ENCODE results near the gene IFNA6.
"Not testable (repeated sequence)": the region's sequence is repeated elsewhere in the genome, so short reads cannot be mapped to it uniquely, and the experiment has no call there.

The IFNA6 gene

DNA sequence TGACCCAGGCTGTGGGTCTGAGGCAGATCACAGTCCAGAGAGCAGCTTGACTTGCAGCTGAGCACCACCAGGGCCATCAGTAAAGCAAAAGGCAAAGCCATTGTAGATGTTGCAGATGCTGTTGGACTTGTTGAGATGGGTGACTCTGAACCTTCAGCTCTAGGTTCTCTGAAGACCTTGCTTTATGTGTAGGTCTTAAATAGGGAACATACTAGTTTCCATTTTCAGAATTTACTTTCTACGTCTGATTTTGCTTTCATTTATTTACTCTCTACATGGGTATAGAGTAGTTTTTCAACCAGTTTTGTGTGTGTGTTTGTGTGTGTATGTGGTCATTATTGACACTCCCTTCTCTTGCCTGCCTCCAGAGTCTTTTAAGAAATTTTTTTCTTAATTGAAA lies at the start of gene IFNA6:
TSS of gene IFNA6 (minus strand) at position 101 of the 400 bp plus-strand sequence. CDS start at position 101, 0 bp downstream.
- H3K36me3 ChIP-seq (ENCODE audit: control insufficient read depth, insufficient read depth, low read length) = no peaks in the 10 kb centered on the region
- H3K27ac ChIP-seq (ENCODE audit: low read depth, low read length) = no peak within 1 kb of the TSS
- no peaks in the 10 kb centered on the region for H3K27me3 ChIP-seq (ENCODE audit: control insufficient read depth, insufficient read depth, low read length)
- no peak within 1 kb of the TSS for H3K9ac ChIP-seq (ENCODE audit: low read length)
- no peaks in the 10 kb centered on the region for H3K4me1 ChIP-seq (ENCODE audit: control insufficient read depth, insufficient read depth, low read length)
- no peak within 1 kb of the TSS for H3K4me3 ChIP-seq (ENCODE audit: low read length)

DNA sequence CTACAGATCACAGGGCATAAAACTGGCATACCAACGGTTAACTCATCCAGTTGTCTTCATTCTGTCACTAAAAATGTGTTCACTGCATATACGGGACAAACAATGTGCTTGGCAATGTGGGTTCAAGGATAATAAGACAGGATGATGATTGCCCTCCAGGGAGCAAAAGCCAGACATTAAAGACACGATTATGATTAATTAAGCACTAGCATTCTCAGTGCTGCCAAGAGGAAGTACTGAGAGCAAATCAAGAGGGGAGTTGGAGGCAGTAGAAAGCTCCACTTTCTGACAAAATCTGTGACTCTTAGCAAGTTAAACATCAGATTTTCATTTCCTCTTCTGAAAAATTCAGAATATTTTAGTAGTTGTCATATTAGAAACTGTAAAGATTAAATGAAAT lies 49.3 kb upstream of the IFNA6 start:
- no peak overlapping the region for H3K4me3 ChIP-seq (ENCODE audit: low read length)
- H3K27me3 ChIP-seq (ENCODE audit: control insufficient read depth, insufficient read depth, low read length) = peaks cover 6% of the 10 kb centered on the region
- H3K4me1 ChIP-seq (ENCODE audit: control insufficient read depth, insufficient read depth, low read length) = peaks cover 3% of the 10 kb centered on the region
- H3K9ac ChIP-seq (ENCODE audit: low read length) = no peak overlapping the region
- H3K27ac ChIP-seq (ENCODE audit: low read depth, low read length) = no peak overlapping the region
- H3K36me3 ChIP-seq (ENCODE audit: control insufficient read depth, insufficient read depth, low read length) = no peaks in the 10 kb centered on the region

DNA sequence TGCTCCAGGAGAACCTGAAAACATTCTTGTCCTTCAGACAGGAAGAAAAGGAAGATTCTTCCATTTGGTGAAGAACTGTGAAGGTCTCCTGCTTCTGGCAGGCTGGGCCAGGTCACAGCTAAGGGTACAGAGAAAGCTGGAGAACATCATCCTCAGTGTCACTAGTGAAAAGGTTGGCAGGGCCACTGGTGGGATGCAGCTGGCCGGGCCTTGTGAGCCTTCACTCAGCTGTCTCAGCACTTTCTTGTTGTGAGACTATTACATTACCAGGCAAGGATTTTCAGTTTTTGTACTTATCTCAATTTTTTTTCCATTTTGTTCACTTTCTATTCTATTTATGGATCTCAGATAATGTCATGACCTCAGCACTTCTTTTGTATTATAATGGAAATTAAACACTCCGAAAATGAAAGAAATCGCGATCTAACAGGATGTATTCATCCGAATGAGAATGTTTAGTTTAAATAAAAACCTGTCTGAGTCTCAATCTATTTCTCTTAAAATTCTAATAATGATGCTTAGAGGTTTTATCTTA lies 48.3 kb upstream of the IFNA6 start:
- Histone ChIP-seq H3K27me3 (ENCODE audit: control insufficient read depth, insufficient read depth, low read length) (peaks cover 6% of the 10 kb centered on the region), H3K4me3 (ENCODE audit: low read length) (no peak overlapping the region), H3K9ac (ENCODE audit: low read length) (no peak overlapping the region), H3K4me1 (ENCODE audit: control insufficient read depth, insufficient read depth, low read length) (peaks cover 3% of the 10 kb centered on the region), H3K27ac (ENCODE audit: low read depth, low read length) (no peak overlapping the region), H3K36me3 (ENCODE audit: control insufficient read depth, insufficient read depth, low read length) (no peaks in the 10 kb centered on the region)

DNA sequence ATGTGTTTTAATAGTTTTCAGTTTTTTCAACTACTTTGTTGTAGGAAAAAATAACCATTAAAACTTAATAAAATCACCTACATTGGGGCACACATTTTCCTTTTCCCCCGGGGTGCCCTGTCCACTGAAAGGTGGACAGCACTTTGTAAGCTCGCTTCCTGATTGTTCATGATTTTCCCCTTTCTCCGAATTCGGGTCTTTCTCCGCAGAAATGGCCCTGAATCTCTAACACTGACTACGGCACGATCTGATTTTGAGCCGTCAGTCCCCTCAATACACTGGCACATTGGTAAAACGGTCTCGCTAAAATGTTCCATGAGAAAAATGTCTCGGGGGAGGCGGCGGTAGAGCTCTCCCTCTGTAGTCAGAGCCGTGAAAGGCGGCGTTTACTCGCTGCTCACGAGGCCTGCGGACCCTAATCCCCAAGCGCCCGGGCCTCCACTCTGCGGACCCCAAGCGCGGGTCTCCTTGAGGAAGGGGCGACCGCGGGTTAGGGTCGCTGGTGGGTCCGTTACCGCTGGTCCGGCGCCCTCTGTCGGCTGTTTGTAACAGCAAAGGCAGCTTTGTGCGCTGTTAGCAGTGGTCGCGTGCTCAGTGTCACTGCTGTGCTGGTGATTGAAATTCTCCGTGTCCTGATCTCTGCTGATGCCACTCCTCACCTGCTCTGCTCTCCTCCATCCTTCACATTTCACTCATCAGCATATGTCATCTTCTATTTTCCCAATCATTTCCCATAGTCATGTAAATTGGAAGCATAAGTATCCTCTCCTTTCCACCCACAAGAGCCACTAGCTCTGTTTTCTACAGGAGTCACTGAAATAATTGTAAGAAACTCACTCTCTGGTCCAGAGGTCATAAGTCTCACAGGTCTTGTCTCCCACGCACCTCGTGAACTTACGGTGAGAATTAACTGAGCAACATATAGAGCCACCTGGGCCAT lies 45.4 kb upstream of the IFNA6 start:
- Histone ChIP-seq H3K36me3 (ENCODE audit: control insufficient read depth, insufficient read depth, low read length) (no peaks in the 10 kb centered on the region), H3K4me3 (ENCODE audit: low read length) (peak overlapping the region; percentile 64), H3K27me3 (ENCODE audit: control insufficient read depth, insufficient read depth, low read length) (no peaks in the 10 kb centered on the region), H3K9ac (ENCODE audit: low read length) (peak overlapping the region; percentile 16), H3K4me1 (ENCODE audit: control insufficient read depth, insufficient read depth, low read length) (no peaks in the 10 kb centered on the region), H3K27ac (ENCODE audit: low read depth, low read length) (no peak overlapping the region)

DNA sequence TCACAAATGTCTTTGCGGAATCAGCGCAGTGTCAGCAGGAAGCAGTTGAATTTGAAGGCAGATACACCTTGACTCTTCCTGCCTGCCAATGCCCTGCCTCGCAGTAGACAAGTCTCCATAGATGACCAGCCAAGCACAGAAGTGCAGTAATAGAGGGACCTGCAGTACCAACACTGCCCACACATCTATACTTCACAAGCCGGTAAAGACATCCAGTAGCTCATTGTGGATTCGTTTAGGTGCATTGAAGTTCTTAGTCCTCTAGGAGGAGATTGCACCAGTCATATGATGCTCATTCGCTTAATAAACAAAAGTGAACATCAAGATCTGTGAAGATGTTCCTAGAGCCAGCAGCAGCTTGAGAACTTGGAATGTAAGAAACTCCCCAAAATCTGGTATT lies 41.6 kb upstream of the IFNA6 start:
- Histone ChIP-seq H3K4me1 (ENCODE audit: control insufficient read depth, insufficient read depth, low read length) (no peaks in the 10 kb centered on the region), H3K9ac (ENCODE audit: low read length) (no peak overlapping the region), H3K4me3 (ENCODE audit: low read length) (no peak overlapping the region), H3K36me3 (ENCODE audit: control insufficient read depth, insufficient read depth, low read length) (no peaks in the 10 kb centered on the region), H3K27me3 (ENCODE audit: control insufficient read depth, insufficient read depth, low read length) (no peaks in the 10 kb centered on the region), H3K27ac (ENCODE audit: low read depth, low read length) (no peak overlapping the region)

DNA sequence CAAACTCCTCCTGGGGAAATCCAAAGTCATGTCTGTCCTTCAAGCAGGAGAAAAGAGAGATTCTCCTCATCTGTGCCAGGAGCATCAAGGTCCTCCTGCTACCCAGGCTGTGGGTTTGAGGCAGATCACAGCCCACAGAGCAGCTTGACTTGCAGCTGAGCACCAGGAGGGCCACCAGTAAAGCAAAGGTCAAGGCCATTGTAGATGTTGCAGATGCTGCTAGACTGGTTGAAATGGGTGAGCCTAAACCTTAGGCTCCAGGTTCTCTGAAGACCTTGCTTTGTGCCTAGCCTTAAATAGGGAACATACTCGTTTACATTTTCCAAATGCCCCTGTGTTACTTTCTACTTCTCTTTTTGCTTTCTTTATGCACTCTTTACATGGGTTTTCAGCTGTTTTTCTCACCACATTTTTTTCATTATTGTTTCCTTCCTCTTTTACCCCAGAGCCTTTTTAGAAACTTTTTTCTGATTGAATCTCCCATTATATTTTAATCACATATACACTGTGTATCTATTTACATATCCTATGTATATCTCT lies 34.5 kb upstream of the IFNA6 start, which contains the start of gene IFNA2:
TSS of gene IFNA2 (minus strand) at position 268 of the 540 bp plus-strand sequence. CDS start at position 199, 69 bp downstream.
- Histone ChIP-seq H3K27ac (ENCODE audit: low read depth, low read length) (no peak within 1 kb of the TSS), H3K4me1 (ENCODE audit: control insufficient read depth, insufficient read depth, low read length) (no peaks in the 10 kb centered on the region), H3K36me3 (ENCODE audit: control insufficient read depth, insufficient read depth, low read length) (no peaks in the 10 kb centered on the region), H3K27me3 (ENCODE audit: control insufficient read depth, insufficient read depth, low read length) (no peaks in the 10 kb centered on the region), H3K4me3 (ENCODE audit: low read length) (no peak within 1 kb of the TSS), H3K9ac (ENCODE audit: low read length) (no peak within 1 kb of the TSS)

DNA sequence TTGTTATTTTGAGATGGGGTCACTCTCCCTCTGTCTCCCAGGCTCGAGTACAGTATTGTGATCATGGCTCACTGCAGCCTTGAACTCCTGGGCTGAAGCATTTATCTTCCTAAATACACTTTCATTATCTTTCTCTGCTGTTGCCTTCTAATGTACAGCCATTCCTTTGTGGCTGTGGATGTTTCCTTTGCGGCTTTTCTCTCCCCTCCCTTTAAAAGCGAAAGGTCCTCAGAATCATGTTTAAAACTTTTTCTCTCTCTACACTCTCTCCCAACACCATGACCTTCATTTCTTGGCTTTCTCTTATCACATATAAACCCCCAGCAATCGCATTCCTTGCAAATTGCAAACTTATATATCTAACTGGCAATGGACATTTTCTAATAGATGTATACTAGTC lies 32.9 kb upstream of the IFNA6 start:
- Histone ChIP-seq H3K36me3 (ENCODE audit: control insufficient read depth, insufficient read depth, low read length) (no peaks in the 10 kb centered on the region), H3K9ac (ENCODE audit: low read length) (no peak overlapping the region), H3K4me3 (ENCODE audit: low read length) (no peak overlapping the region), H3K4me1 (ENCODE audit: control insufficient read depth, insufficient read depth, low read length) (no peaks in the 10 kb centered on the region), H3K27ac (ENCODE audit: low read depth, low read length) (no peak overlapping the region), H3K27me3 (ENCODE audit: control insufficient read depth, insufficient read depth, low read length) (no peaks in the 10 kb centered on the region)

DNA sequence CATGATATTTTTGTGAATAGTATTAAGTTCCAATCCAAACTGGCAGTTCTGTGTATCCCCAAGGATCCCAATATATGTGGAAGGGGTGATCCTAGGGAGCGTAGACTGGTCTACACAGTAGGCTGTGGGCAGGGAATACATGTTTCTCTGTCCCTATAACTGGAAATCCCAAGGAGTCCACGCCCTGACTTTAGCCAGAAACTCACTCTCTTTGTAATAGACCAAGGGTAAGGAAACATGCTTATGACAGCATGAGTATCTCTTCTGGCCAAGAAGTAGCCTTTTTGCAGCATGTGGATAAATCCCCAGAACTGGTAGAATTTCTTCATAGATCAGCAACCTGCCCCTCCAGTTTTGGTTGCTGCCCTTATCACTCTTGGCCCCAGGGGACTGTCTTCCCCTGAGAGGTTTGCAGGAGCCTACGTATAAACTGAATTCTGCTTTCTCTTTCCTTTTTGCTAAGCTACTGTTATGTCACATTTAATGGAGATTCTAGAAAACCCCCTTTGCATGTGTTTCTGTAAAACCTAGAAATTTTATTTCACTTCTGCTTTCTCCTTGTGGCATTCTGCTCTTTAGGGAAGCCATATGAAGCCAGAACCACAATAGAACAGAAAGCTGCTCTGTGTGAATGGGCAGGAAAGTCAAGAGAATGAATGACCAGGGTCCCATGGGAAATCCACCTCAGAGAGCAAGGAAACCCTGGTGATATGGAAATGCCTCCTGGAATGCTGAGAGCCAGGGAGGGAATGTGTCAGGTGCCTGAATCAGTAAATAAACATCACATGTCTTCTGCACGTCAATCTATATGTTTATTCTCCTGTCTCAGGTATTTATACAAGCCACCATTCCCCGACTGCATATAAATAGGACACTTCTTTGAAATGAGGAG lies 31.0 kb upstream of the IFNA6 start:
- Histone ChIP-seq H3K9ac (ENCODE audit: low read length) (no peak overlapping the region), H3K27me3 (ENCODE audit: control insufficient read depth, insufficient read depth, low read length) (no peaks in the 10 kb centered on the region)

DNA sequence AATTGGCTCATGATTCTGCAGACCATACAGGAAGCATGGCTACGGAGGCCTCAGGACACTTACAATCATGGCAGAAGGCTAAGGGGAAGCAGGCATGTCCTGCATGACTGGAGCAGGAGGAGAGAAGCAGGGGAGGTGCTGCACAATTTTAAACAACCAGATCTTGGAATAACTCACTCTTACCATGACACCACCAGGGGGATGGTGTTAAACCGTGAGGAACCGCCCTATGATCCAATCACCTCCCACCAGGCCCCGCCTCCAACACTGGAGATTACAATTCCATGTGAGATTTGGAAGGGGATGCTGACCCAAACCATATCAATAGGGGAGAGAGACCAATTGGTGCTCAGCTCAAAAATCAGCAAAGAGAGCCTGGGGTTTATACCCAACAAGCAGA lies 20.8 kb upstream of the IFNA6 start:
- H3K4me3 ChIP-seq (ENCODE audit: low read length); H3K9ac ChIP-seq (ENCODE audit: low read length); H3K36me3 ChIP-seq (ENCODE audit: control insufficient read depth, insufficient read depth, low read length); H3K4me1 ChIP-seq (ENCODE audit: control insufficient read depth, insufficient read depth, low read length); H3K27me3 ChIP-seq (ENCODE audit: control insufficient read depth, insufficient read depth, low read length); H3K27ac ChIP-seq (ENCODE audit: low read depth, low read length): not testable (repeated sequence)

More for the DNA sequence above, 31.0 kb upstream of the IFNA6 start:
- Histone ChIP-seq H3K4me1 (ENCODE audit: control insufficient read depth, insufficient read depth, low read length) (no peaks in the 10 kb centered on the region), H3K27ac (ENCODE audit: low read depth, low read length) (no peak overlapping the region), H3K36me3 (ENCODE audit: control insufficient read depth, insufficient read depth, low read length) (no peaks in the 10 kb centered on the region), H3K4me3 (ENCODE audit: low read length) (no peak overlapping the region)

DNA sequence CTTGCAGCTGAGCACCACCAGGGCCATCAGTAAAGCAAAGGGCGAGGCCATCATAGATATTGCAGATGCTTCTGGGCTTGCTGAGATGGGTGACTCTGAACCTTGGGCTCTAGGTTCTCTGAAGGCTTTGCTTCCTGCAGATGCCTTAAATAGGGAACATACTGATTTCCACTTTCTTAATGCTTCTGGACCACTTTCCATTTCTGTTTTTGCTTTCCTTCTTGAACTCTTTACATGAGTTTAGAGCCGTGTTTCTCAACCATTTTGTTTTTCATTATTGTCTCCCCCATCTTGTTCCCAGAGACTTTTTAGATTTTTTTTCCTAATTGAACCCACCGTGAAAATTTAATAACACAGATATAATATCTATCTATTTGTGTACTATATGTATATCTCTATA lies 17.3 kb upstream of the IFNA6 start, which contains the start of gene IFNA13:
TSS of gene IFNA13 (minus strand) at position 101 of the 400 bp plus-strand sequence. CDS start at position 54, 47 bp downstream.
- H3K4me3 ChIP-seq (ENCODE audit: low read length) = no peak within 1 kb of the TSS
- H3K4me1 ChIP-seq (ENCODE audit: control insufficient read depth, insufficient read depth, low read length) = no peaks in the 10 kb centered on the region
- no peak within 1 kb of the TSS for H3K27ac ChIP-seq (ENCODE audit: low read depth, low read length)
- H3K36me3 ChIP-seq (ENCODE audit: control insufficient read depth, insufficient read depth, low read length) = no peaks in the 10 kb centered on the region
- no peaks in the 10 kb centered on the region for H3K27me3 ChIP-seq (ENCODE audit: control insufficient read depth, insufficient read depth, low read length)
- no peak within 1 kb of the TSS for H3K9ac ChIP-seq (ENCODE audit: low read length)

DNA sequence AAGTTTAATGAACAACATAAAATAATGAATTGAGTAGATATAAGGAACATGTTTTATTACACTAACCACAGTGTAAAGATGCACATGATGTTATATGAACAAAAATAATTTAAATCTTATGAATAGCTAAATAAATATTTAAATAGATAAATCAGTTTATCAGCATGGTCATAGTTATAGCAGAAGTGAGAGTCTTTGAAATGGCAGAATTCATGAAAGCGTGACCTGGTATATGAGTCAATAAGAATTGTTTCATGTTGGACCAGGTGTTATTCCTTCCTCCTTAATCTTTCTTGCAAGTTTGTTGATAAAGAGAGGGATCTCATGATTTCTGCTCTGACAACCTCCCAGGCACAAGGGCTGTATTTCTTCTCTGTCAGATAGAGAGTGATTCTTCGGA lies 16.5 kb upstream of the IFNA6 start:
- not testable (repeated sequence) for H3K27ac ChIP-seq (ENCODE audit: low read depth, low read length); H3K36me3 ChIP-seq (ENCODE audit: control insufficient read depth, insufficient read depth, low read length); H3K9ac ChIP-seq (ENCODE audit: low read length); H3K4me3 ChIP-seq (ENCODE audit: low read length); H3K27me3 ChIP-seq (ENCODE audit: control insufficient read depth, insufficient read depth, low read length); H3K4me1 ChIP-seq (ENCODE audit: control insufficient read depth, insufficient read depth, low read length)

DNA sequence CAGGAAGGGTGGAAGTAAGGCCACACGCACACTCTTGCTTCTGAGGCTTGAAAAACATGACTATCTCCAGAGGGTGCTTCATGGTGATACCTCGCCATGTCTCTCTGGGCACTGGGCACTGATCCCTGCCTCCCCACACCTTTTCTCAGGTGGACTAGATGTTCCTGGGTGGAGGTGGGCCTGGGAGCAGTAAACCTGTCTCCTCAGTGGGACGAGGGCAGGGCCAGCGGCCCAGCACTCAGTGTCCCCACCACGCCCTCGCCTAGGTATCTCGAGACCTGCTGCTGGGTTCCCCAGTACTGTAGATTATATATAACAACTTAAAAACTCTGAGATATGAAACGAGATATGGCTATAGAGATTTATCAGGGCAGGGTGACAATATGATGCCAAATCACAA lies 11.6 kb upstream of the IFNA6 start:
- H3K9ac ChIP-seq (ENCODE audit: low read length) = no peak overlapping the region
- no peaks in the 10 kb centered on the region for H3K4me1 ChIP-seq (ENCODE audit: control insufficient read depth, insufficient read depth, low read length)
- H3K27me3 ChIP-seq (ENCODE audit: control insufficient read depth, insufficient read depth, low read length) = no peaks in the 10 kb centered on the region
- H3K4me3 ChIP-seq (ENCODE audit: low read length) = no peak overlapping the region
- H3K27ac ChIP-seq (ENCODE audit: low read depth, low read length) = no peak overlapping the region
- no peaks in the 10 kb centered on the region for H3K36me3 ChIP-seq (ENCODE audit: control insufficient read depth, insufficient read depth, low read length)
